Neural progenitor cell (in vitro differentiated cells): ENCODE measurements around the gene ACBD6. TPM values are rescaled to one million over a fixed set of nuclear protein-coding genes. Genes with fewer than 3 reads are reported as not detected.
A peak's percentile ranks its signal among the peaks of the same experiment; 100 is the strongest.

Source experiments
- DNase-seq: peaks from one replicate; pipeline ENCODE4 v3.0.0-alpha.2; 2016; ENCODE audit warnings: low spot score
- H2AFZ ChIP-seq: fragments of 200-600 bp; sonication (generic); replicated peaks from 2 replicates; pipeline ENCODE4 v1.6.1; 2016; ENCODE audit warnings: antibody characterized with exemption
- H3F3A ChIP-seq: fragments of 200-600 bp; sonication (generic); 2 replicates; pipeline ENCODE4 v1.6.1; 2016; ENCODE audit warnings: antibody characterized with exemption, low read depth
- H3K27ac ChIP-seq: fragments of 200-600 bp; sonication (generic); 2 replicates; pipeline ENCODE4 v1.5.1; 2016; ENCODE audit warnings: mild to moderate bottlenecking
- H3K27me3 ChIP-seq: fragments of 200-600 bp; sonication (generic); 2 replicates; pipeline ENCODE4 v1.6.1; 2016; ENCODE audit warnings: mild to moderate bottlenecking, moderate library complexity
- H3K36me3 ChIP-seq: fragments of 200-600 bp; sonication (generic); 2 replicates; pipeline ENCODE4 v1.5.1; 2016
- H3K4me1 ChIP-seq: fragments of 200-600 bp; sonication (generic); 2 replicates; pipeline ENCODE4 v1.6.1; 2016; ENCODE audit warnings: mixed run types
- H3K4me2 ChIP-seq: fragments of 200-600 bp; sonication (generic); 2 replicates; pipeline ENCODE4 v1.6.1; 2016
- H3K4me3 ChIP-seq: fragments of 200-600 bp; sonication (generic); 2 replicates; pipeline ENCODE4 v1.5.1; 2016
- H3K79me2 ChIP-seq: fragments of 200-600 bp; sonication (generic); 2 replicates; pipeline ENCODE4 v1.6.1; 2016; ENCODE audit warnings: low read depth
- H3K9ac ChIP-seq: fragments of 200-600 bp; sonication (generic); 2 replicates; pipeline ENCODE4 v1.6.1; 2016
- H3K9me3 ChIP-seq: fragments of 200-600 bp; sonication (generic); 2 replicates; pipeline ENCODE4 v1.5.1; 2016; ENCODE audit warnings: low read depth
- H4K20me1 ChIP-seq: fragments of 200-600 bp; sonication (generic); 2 replicates; pipeline ENCODE4 v1.6.1; 2016; ENCODE audit warnings: low read depth
- H3K27ac Mint-ChIP-seq: 3 replicates; pipeline ENCODE4 v1.8.0; 2021; ENCODE audit warnings: mixed read lengths
- H3K27me3 Mint-ChIP-seq: 2 replicates; pipeline ENCODE4 v1.8.0; 2022; ENCODE audit warnings: low read depth, mild to moderate bottlenecking, inconsistent platforms, moderate library complexity, mixed read lengths; ENCODE audit not compliant: insufficient read depth
- H3K36me3 Mint-ChIP-seq: 3 replicates; pipeline ENCODE4 v1.8.0; 2021; ENCODE audit warnings: mixed read lengths
- H3K4me1 Mint-ChIP-seq: 3 replicates; pipeline ENCODE4 v1.8.0; 2021; ENCODE audit warnings: mixed read lengths
- H3K4me3 Mint-ChIP-seq: 3 replicates; pipeline ENCODE4 v1.8.0; 2021; ENCODE audit warnings: mild to moderate bottlenecking, moderate library complexity, mixed read lengths
- H3K9me3 Mint-ChIP-seq: 3 replicates; pipeline ENCODE4 v1.8.0; 2020; ENCODE audit warnings: mixed read lengths
- EZH2 ChIP-seq: fragments of 200-600 bp; sonication (generic); IDR thresholded peaks from 2 replicates; pipeline ENCODE4 v1.6.1; 2017; ENCODE audit warnings: antibody characterized with exemption, mild to moderate bottlenecking, moderate library complexity
- EZH2phosphoT487 ChIP-seq: fragments of 200-600 bp; sonication (generic); IDR thresholded peaks from 2 replicates; pipeline ENCODE4 v1.6.1; 2017; ENCODE audit warnings: antibody characterized with exemption
- total RNA-seq: library from RNA; depleted of rRNA; stranded (reverse); fragments of >200 nt; gene quantifications from 2 replicates; pipeline ENCODE4 v1.2.3, GENCODE V29; 2015; ENCODE audit warnings: low replicate concordance
- TF ChIP-seq, protein P1 (sequence below): fragments of 200-600 bp; sonication (generic); IDR thresholded peaks from 2 replicates; pipeline ENCODE4 v1.5.1; 2017; ENCODE audit warnings: antibody characterized with exemption, mild to moderate bottlenecking

Gene ACBD6
- total RNA-seq, 1 donor from 2014 or later, result 36.8 TPM

DNA sequence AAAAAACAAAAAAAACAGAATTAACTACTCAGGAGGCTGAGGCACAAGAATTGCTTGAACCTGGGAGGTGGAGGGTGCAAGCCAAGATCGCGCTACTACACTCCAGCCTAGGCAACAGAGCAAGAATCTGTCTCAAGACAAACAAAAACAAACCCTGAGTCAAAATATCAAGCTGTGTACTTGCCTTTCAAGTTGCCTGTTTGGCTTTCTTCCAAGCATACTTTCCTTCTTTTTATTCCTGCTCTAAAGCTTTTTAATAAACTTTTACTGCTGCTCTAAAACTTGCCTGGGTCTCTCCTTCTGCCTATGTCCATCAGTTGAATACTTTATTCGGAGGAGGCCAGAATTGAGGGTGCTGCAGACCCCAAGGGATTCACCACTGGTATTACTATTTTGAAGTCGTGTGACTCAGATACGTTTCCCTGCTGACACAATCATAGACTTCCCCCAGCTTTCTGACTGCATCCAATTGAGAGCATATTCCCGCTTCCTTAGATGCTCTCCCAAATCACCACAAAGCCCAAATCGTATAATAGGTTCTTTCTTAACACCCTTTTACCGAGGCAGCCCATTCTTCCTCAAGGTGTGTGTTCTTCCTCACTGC, 3.5 kb upstream of the ACBD6 start:
- Mint-ChIP-seq H3K4me3 (no peak overlapping the region), H3K36me3 (peaks cover 4% of the 10 kb centered on the region), H3K27me3 (peaks cover 4% of the 10 kb centered on the region), H3K9me3 (peaks cover 13% of the 10 kb centered on the region), H3K27ac (no peak overlapping the region), H3K4me1 (peaks cover 29% of the 10 kb centered on the region)
- Histone ChIP-seq H3K4me1 (peaks cover 16% of the 10 kb centered on the region), H3K27ac (no peak overlapping the region), H3K79me2 (peaks cover 13% of the 10 kb centered on the region), H3K27me3 (peaks cover 8% of the 10 kb centered on the region), H3K4me2 (no peak overlapping the region), H3F3A (peaks cover 27% of the 10 kb centered on the region), H3K9me3 (no peaks in the 10 kb centered on the region), H2AFZ (no peak overlapping the region), H3K36me3 (no peaks in the 10 kb centered on the region), H3K4me3 (no peak overlapping the region), H4K20me1 (no peaks in the 10 kb centered on the region), H3K9ac (no peak overlapping the region)
- TF ChIP-seq EZH2phosphoT487 (no peak), EZH2 (no peak)
- TF ChIP-seq, protein P1, sequence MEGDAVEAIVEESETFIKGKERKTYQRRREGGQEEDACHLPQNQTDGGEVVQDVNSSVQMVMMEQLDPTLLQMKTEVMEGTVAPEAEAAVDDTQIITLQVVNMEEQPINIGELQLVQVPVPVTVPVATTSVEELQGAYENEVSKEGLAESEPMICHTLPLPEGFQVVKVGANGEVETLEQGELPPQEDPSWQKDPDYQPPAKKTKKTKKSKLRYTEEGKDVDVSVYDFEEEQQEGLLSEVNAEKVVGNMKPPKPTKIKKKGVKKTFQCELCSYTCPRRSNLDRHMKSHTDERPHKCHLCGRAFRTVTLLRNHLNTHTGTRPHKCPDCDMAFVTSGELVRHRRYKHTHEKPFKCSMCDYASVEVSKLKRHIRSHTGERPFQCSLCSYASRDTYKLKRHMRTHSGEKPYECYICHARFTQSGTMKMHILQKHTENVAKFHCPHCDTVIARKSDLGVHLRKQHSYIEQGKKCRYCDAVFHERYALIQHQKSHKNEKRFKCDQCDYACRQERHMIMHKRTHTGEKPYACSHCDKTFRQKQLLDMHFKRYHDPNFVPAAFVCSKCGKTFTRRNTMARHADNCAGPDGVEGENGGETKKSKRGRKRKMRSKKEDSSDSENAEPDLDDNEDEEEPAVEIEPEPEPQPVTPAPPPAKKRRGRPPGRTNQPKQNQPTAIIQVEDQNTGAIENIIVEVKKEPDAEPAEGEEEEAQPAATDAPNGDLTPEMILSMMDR, result no peak
- DNase-seq, result no peak

DNA sequence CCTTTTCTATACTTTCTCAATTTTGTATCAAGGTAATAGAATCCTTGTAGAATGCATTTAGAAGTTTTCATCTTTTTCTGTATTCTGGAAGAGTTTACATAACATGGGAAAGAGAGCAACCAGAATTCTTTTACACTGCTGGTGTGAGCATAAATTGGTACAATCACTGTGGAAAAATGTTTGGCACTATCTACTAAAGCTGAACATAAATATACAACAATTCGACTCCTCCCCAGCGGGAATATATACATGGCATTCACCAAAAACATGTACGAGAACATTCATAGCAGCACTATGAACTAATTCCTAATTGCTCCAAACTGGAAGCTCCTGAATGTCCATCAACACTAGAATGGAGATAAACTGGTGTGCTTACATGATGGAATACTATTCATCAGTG, 1.8 kb upstream of the ACBD6 start:
- Histone ChIP-seq H3K9me3 (no peaks in the 10 kb centered on the region), H3K4me2 (no peak overlapping the region), H3K27ac (no peak overlapping the region), H3K79me2 (peaks cover 29% of the 10 kb centered on the region), H3F3A (peaks cover 27% of the 10 kb centered on the region), H4K20me1 (no peaks in the 10 kb centered on the region), H3K9ac (no peak overlapping the region), H3K27me3 (peaks cover 8% of the 10 kb centered on the region), H3K4me1 (peaks cover 25% of the 10 kb centered on the region), H3K36me3 (no peaks in the 10 kb centered on the region), H2AFZ (no peak overlapping the region), H3K4me3 (no peak overlapping the region)
- no peak for DNase-seq
- peaks cover 35% of the 10 kb centered on the region for H3K4me1 Mint-ChIP-seq
- H3K27me3 Mint-ChIP-seq, result no peaks in the 10 kb centered on the region
- TF ChIP-seq, protein P1, result no peak
- no peak for TF ChIP-seq EZH2phosphoT487
- TF ChIP-seq EZH2, result no peak
- H3K9me3 Mint-ChIP-seq, result peaks cover 6% of the 10 kb centered on the region
- no peak overlapping the region for H3K27ac Mint-ChIP-seq
- H3K4me3 Mint-ChIP-seq, result no peak overlapping the region
- peaks cover 8% of the 10 kb centered on the region for H3K36me3 Mint-ChIP-seq

DNA sequence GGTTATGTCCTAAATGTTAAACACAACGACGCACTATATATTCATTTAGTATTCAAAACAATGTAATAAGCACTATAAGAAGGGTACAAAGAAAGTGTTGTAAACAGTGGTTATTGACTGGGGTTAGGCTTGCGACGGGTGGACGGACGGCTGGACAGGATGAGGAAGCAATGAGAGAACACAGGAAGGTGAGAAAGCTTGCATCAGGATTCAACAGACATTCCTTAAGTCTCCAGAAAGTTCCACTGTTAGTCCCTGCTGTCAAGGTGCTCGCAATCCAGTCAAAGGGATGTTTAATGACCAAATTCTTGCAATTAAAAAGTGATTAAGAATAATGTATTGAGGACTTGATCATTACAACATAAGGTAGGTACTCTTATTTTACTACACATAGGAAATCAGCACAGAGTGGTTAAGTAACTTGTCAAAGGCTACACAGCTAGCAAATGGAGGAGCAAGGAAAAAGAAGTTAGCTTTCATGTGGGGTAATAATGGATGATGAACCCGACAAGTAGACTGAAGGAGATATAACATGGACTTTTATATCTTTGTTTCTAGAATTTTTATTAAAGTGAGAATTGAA, 994 bp upstream of the ACBD6 start:
- Mint-ChIP-seq H3K27me3 (no peaks in the 10 kb centered on the region), H3K9me3 (peaks cover 3% of the 10 kb centered on the region), H3K4me3 (peak overlapping the region; percentile 98), H3K36me3 (peaks cover 10% of the 10 kb centered on the region), H3K27ac (peak overlapping the region; percentile 87), H3K4me1 (peaks cover 35% of the 10 kb centered on the region)
- TF ChIP-seq EZH2, result no peak
- TF ChIP-seq, protein P1, result no peak
- TF ChIP-seq EZH2phosphoT487, result no peak
- H4K20me1 ChIP-seq, result no peaks in the 10 kb centered on the region
- H3K4me1 ChIP-seq, result peaks cover 25% of the 10 kb centered on the region
- no peaks in the 10 kb centered on the region for H3K9me3 ChIP-seq
- H3K27ac ChIP-seq, result no peak overlapping the region
- peaks cover 36% of the 10 kb centered on the region for H3K79me2 ChIP-seq
- DNase-seq, result no peak
- H3K36me3 ChIP-seq, result no peaks in the 10 kb centered on the region
- H3K4me3 ChIP-seq, result peak overlapping the region; percentile 66
- H3K9ac ChIP-seq, result no peak overlapping the region
- H3K27me3 ChIP-seq, result peaks cover 8% of the 10 kb centered on the region
- H2AFZ ChIP-seq, result peak overlapping the region; percentile 91
- peak overlapping the region; percentile 95 for H3K4me2 ChIP-seq
- H3F3A ChIP-seq, result peaks cover 27% of the 10 kb centered on the region
